Stimulated activated CD4-positive, alpha-beta T cell treated with anti-CD3 and anti-CD28 coated beads, TNF-alpha, amount 100 ng/mL, for 4 hours (primary cell): ENCODE data around the gene ITGB7.
A peak's percentile ranks its signal among the peaks of the same experiment; 100 is the strongest.
"Not testable (repeated sequence)": the region's sequence is repeated elsewhere in the genome, so short reads cannot be mapped to it uniquely, and the experiment has no call there.

Experiments used
- DNase-seq, 3 experiments: peaks; one replicate each; pipeline ENCODE4 v3.0.0-alpha.2; 2020; ENCODE audit warnings: low read depth in 3 of 3

ITGB7 gene

GRCh38 chr12:53217051-53217930, 10.2 kb upstream of the ITGB7 start:
- no peak for DNase-seq

- DNase-seq: no peak
Observed at GRCh38 chr12:53215497-53215896, 8.4 kb upstream of the ITGB7 start.

- DNase-seq: no peak
Observed at GRCh38 chr12:53214687-53215455, 7.8 kb upstream of the ITGB7 start.

GRCh38 chr12:53214221-53214620, 7.2 kb upstream of the ITGB7 start:
- no peak for DNase-seq

GRCh38 chr12:53213348-53213747, 6.3 kb upstream of the ITGB7 start:
- peak; percentile 66 to 80 (median 74) for DNase-seq

GRCh38 chr12:53212931-53213330, 5.9 kb upstream of the ITGB7 start:
- DNase-seq: no peak

GRCh38 chr12:53211476-53212381, 4.7 kb upstream of the ITGB7 start:
- no peak for DNase-seq

GRCh38 chr12:53210843-53211242, 3.8 kb upstream of the ITGB7 start:
- DNase-seq: no peak

- DNase-seq: no peak
Observed at GRCh38 chr12:53208877-53209463, 1.9 kb upstream of the ITGB7 start.

GRCh38 chr12:53208435-53208834, 1.4 kb upstream of the ITGB7 start:
- DNase-seq: no peak

- DNase-seq: no peak
Observed at GRCh38 chr12:53205747-53206419, 1.2 kb downstream of the ITGB7 start.

- DNase-seq: no peak
Observed at GRCh38 chr12:53204351-53204750, 2.7 kb downstream of the ITGB7 start.

- not testable (repeated sequence) for DNase-seq
Observed at GRCh38 chr12:53202316-53202715, 4.7 kb downstream of the ITGB7 start.

- DNase-seq: no peak
Observed at GRCh38 chr12:53201639-53202038, 5.4 kb downstream of the ITGB7 start.

- no peak for DNase-seq
Observed at GRCh38 chr12:53201177-53201541, 5.9 kb downstream of the ITGB7 start.

- DNase-seq: no peak
Observed at GRCh38 chr12:53200458-53201176, 6.4 kb downstream of the ITGB7 start.

GRCh38 chr12:53200107-53200457, 7.0 kb downstream of the ITGB7 start:
- DNase-seq: no peak

- no peak for DNase-seq
Observed at GRCh38 chr12:53199700-53200099, 7.4 kb downstream of the ITGB7 start.

- DNase-seq: no peak
Observed at GRCh38 chr12:53198486-53199110, 8.5 kb downstream of the ITGB7 start.
